KOPT-K1 (cell line): ENCODE measurements around the gene WDFY4.

Experiments
- H3K27ac ChIP-seq: fragments of 200-600 bp; sonication (generic); 2 replicates; pipeline ENCODE4 v1.5.1; 2016; ENCODE audit warnings: antibody characterized with exemption, mild to moderate bottlenecking, low read depth, low read length; ENCODE audit not compliant: poor library complexity, severe bottlenecking
- H3K36me3 ChIP-seq: fragments of 200-600 bp; sonication (generic); 2 replicates; pipeline ENCODE4 v1.5.1; 2017; ENCODE audit warnings: antibody characterized with exemption, mild to moderate bottlenecking, low read length, moderate library complexity; ENCODE audit not compliant: insufficient read depth
- H3K9me3 ChIP-seq: fragments of 200-600 bp; sonication (generic); 2 replicates; pipeline ENCODE4 v1.5.1; 2017; ENCODE audit warnings: antibody characterized with exemption, low read length, mild to moderate bottlenecking; ENCODE audit not compliant: insufficient read depth, poor library complexity, severe bottlenecking

WDFY4 gene

GRCh38 chr10:48856855-48857254, 172.2 kb downstream of the WDFY4 start:
- no peak overlapping the region for H3K27ac ChIP-seq
- H3K9me3 ChIP-seq, result no peaks in the 10 kb centered on the region
- no peaks in the 10 kb centered on the region for H3K36me3 ChIP-seq

- no peaks in the 10 kb centered on the region for H3K9me3 ChIP-seq
- H3K36me3 ChIP-seq, result no peaks in the 10 kb centered on the region
Observed at GRCh38 chr10:48872234-48872633, 187.6 kb downstream of the WDFY4 start.

DNA sequence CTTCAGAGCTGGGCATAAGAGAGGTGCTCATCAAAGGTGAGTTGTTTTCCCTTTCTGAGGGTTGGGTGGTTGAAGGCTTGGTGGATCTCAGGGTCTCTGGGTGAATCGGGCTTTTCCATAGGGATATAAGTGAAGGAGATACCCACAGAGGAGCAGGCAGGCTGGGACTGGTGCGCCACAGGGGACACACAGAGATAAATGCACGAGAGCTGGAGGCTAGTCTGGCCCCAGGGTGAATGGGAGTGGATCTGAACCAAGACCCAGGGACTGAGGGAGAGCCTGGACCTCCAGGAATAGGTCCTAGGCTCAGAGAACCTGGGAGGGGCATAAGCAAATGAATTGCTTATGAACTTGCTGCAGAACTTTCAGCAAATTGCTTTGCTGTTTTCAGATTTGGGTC, 193.4 kb downstream of the WDFY4 start:
- no peaks in the 10 kb centered on the region for H3K9me3 ChIP-seq
- H3K27ac ChIP-seq, result no peak overlapping the region
- no peaks in the 10 kb centered on the region for H3K36me3 ChIP-seq

More at GRCh38 chr10:48872234-48872633, 187.6 kb downstream of the WDFY4 start:
- H3K27ac ChIP-seq, result no peak overlapping the region

DNA sequence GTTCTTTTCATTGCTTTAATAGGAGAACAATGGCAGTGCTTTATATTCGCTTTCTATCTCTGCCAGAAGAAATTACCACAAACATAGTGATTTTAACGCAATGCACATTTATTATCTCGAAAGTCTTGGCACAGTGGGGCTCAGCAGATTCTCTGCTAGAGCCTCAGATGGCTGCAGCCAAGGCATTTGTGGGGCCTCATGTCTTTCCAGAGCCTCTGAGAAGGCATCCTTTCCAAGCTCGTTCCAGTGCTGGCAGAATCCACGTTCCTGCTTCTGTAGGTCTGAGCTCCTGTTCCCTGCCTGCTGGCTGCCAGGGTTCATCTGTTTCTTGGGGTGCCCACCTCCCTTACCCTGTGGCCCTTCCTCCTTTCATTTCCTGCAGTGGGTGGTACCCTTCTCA, 194.8 kb downstream of the WDFY4 start:
- no peaks in the 10 kb centered on the region for H3K9me3 ChIP-seq
- H3K36me3 ChIP-seq, result no peaks in the 10 kb centered on the region

DNA sequence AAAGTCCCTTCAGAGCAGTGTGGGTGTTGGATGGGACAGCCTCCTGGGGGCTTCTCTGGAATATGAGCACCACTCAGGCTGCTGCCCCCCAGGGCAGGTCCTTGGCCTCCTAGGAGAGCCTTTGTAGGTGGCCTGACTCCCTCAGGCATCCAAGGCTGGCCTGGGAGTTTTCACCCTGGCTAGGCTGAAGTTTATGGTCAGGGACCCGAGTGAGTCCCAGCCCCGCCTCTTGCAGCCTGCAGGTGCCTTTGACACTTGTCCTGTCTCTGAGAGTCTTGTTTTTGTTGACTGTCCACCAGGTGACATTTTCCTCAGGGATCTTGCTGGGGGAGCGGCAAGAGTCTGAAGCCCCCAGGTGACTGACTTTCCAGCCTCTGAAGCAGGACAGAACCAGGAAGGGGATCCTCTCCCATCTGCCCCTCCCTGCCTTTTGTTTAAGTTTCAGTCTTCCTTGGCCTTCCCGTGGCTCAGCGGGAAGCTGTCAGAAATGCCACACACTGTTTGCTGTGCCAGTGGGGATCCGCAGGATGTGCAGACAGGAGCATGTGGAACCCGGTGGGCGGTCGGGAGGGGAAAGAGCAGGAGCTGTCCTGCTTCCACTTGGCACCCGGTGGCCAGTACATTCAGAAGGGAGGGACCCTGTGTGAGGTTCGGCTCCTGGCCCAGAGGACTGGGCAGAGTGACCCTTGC, 195.5 kb downstream of the WDFY4 start:
- H3K9me3 ChIP-seq, result no peaks in the 10 kb centered on the region
- no peaks in the 10 kb centered on the region for H3K36me3 ChIP-seq
- no peak overlapping the region for H3K27ac ChIP-seq

More for the DNA sequence above, 194.8 kb downstream of the WDFY4 start:
- no peak overlapping the region for H3K27ac ChIP-seq

DNA sequence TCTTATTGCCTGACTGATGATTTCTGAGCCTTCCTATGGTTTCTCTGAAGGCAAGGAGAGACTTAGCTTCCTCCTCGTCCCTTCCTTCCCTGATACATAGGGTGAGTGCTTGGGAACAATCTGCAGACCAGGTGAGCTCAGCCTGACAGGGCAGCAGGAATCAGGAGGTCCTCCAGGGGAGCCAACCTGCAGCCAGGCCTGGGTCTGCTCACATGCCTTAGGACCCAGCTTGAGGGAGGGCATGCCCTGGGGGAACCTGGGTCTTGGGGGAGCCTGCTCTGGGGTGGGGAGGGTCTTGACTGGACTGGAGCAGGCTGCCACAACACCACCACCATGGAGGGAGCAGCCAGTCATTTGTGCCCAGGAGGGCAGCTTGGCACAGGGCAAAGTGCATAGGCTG, 197.3 kb downstream of the WDFY4 start:
- H3K36me3 ChIP-seq, result no peaks in the 10 kb centered on the region
- H3K27ac ChIP-seq, result no peak overlapping the region
- no peaks in the 10 kb centered on the region for H3K9me3 ChIP-seq

DNA sequence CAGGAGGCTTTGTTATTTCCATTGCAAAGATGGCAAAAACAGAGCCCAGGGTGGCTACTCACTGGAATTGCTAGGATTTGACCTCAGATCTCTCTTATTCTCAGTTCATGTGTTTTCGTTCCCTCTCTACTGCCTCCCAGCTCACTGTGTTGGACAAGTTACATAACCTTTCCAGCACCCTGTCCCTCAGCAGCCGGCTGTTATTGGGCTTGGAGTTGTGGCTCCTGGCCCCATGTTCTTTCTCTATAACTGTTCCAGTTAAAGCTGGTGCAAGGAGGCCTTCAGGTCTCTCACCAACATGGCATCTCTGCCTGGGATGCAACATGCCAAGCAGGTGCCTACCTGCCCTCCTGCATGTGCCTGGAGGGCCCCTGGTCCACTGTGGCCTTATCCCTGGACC, 198.2 kb downstream of the WDFY4 start:
- Histone ChIP-seq H3K27ac (no peak overlapping the region), H3K9me3 (no peaks in the 10 kb centered on the region), H3K36me3 (no peaks in the 10 kb centered on the region)

DNA sequence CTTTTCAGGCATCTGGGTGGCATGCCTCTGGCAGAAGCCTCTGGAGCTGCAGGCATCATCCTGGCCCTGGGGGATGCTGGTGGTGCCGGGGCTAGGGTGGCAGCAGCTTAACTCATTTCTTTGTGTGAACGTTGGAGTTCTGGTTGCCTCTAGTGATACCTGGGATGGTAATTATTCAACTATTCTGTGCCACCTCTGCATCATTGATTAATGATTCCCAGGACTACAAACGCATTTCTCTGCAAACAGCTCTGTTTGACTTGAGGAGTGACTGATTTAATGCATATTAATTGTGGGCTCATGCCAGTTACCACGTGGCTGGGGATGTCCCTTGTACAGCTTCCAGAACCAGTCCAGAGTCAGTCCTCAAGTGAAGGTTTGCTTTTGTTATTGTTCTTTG, 199.0 kb downstream of the WDFY4 start:
- Histone ChIP-seq H3K36me3 (no peaks in the 10 kb centered on the region), H3K27ac (no peak overlapping the region), H3K9me3 (no peaks in the 10 kb centered on the region)

GRCh38 chr10:48884179-48885045, 199.7 kb downstream of the WDFY4 start:
- Histone ChIP-seq H3K9me3 (no peaks in the 10 kb centered on the region), H3K27ac (no peak overlapping the region), H3K36me3 (no peaks in the 10 kb centered on the region)

DNA sequence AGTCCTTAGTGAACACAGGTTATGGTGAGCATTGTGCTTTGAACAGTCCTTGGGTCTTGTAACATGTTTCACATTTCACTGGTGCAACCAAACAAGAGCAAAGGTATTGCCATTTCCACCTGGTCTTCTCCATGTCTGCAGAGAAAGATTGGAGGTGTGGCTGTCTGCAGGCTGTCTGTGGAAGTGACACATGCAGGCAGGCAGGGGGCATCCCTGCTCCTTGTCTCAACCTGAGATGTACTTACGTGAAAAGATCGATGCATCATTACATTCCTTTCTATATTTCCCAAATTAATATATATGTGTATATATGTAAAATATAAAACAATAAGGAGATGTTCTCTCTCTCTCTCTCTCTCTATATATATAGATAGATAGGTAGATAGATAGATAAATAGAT, 200.7 kb downstream of the WDFY4 start:
- Histone ChIP-seq H3K27ac (no peak overlapping the region), H3K36me3 (no peaks in the 10 kb centered on the region), H3K9me3 (no peaks in the 10 kb centered on the region)

- Histone ChIP-seq H3K27ac (no peak overlapping the region), H3K36me3 (no peaks in the 10 kb centered on the region), H3K9me3 (no peaks in the 10 kb centered on the region)
Observed at GRCh38 chr10:48887982-48888381, 203.3 kb downstream of the WDFY4 start.

- no peak overlapping the region for H3K27ac ChIP-seq
- H3K36me3 ChIP-seq, result no peaks in the 10 kb centered on the region
- no peaks in the 10 kb centered on the region for H3K9me3 ChIP-seq
Observed at GRCh38 chr10:48890888-48891850, 206.5 kb downstream of the WDFY4 start.

- H3K36me3 ChIP-seq, result no peaks in the 10 kb centered on the region
- H3K9me3 ChIP-seq, result no peaks in the 10 kb centered on the region
- H3K27ac ChIP-seq, result no peak overlapping the region
Observed at GRCh38 chr10:48894911-48895802, 210.5 kb downstream of the WDFY4 start.

DNA sequence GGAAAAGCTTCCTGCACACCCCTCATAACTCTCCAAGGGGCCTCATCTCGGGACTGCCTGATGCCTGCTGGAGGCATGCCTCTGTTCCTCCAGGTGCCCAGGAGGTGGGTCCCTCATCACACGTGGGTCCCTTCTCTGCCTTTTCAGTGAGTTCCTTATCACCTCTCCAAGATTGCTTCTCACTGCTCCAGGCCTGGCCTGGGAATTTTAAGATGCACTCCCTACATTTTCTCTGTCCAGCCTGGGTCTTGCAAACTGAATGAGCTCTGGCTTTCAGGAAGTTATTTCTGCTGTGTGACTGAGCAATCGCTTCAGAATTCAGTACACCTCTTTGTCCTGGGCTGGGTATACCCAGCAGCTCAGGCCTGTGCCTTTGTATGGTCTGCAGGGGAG, 211.1 kb downstream of the WDFY4 start:
- Histone ChIP-seq H3K9me3 (no peaks in the 10 kb centered on the region), H3K27ac (no peak overlapping the region), H3K36me3 (no peaks in the 10 kb centered on the region)
